Left lung (tissue), 10 donors: ENCODE measurements around the gene C1QTNF6. TPM values are rescaled to one million over a fixed set of nuclear protein-coding genes. Genes with fewer than 3 reads are reported as not detected.

ENCODE experiments used
- ATAC-seq: fragments of 200-7000 bp; cut with Tn5 transposase; one replicate; pipeline ENCODE4 v1.9.1; 2020; ENCODE audit warnings: moderate library complexity
- DNase-seq, 4 donors: peaks; one replicate each; pipeline ENCODE4 v3.0.0-alpha.2; 2013 to 2020
- H3K27ac ChIP-seq, 2 donors: fragments of 200-600 bp; sonication (generic) in 1 of 2; one replicate each; pipeline versions ENCODE4 v1.5.0 to v1.8.0; 2020 to 2021
- H3K27me3 ChIP-seq, 2 donors: fragments of 200-600 bp; sonication (generic) in 1 of 2; one replicate each; pipeline versions ENCODE4 v1.5.0 to v1.8.0; 2020 to 2021
- H3K36me3 ChIP-seq, 2 donors: fragments of 200-600 bp; sonication (generic) in 1 of 2; one replicate each; pipeline versions ENCODE4 v1.5.0 to v1.8.0; 2020 to 2021
- H3K4me1 ChIP-seq, 2 donors: fragments of 200-600 bp; one replicate each; pipeline ENCODE4 v1.8.0; 2021
- H3K4me3 ChIP-seq, 2 donors: fragments of 200-600 bp; sonication (generic) in 1 of 2; one replicate each; pipeline versions ENCODE4 v1.5.0 to v1.8.0; 2020 to 2021; ENCODE audit warnings: mild to moderate bottlenecking in 1 of 2
- H3K9me3 ChIP-seq, 2 donors: fragments of 200-600 bp; sonication (generic) in 1 of 2; one replicate each; pipeline versions ENCODE4 v1.5.0 to v1.8.0; 2020 to 2021
- CTCF ChIP-seq, 2 donors: fragments of 200-600 bp; sonication (generic) in 1 of 2; IDR thresholded peaks; one replicate each; pipeline versions ENCODE4 v1.5.0 to v1.8.0; 2021; ENCODE audit warnings: antibody characterized with exemption in 2 of 2
- intact Hi-C, 2 donors: fragments of 100-400 bp; cut with DNase I; formaldehyde crosslinking; loops; one replicate each; pipeline versions ENCODE4 v1.11.2 to v1.14.2; 2022
- polyA plus RNA-seq, 6 donors: library from polyadenylated mRNA; unstranded; fragments of 120-200 nt; gene quantifications; one replicate each; pipeline ENCODE4 v1.2.1, GENCODE V29; 2013; ENCODE audit not compliant: insufficient read length in 6 of 6
- total RNA-seq, 2 donors: library from RNA; stranded (reverse); fragmentation: NEBNext Ultra II Directional; extraction: Animal tissue kit (Norgen Biotek cat#: 25700); gene quantifications; one replicate each; pipeline ENCODE4 v1.2.1, GENCODE V29; 2021
- donor health status: DM: no; HTN: yes; CAD: no.
- donor health status: DM: no; HTN: no; CAD: no.

Gene C1QTNF6
- total and polyA plus RNA-seq, 8 donors, result 7.2 to 28.8 (median 24.4) TPM

- intact Hi-C loops, result no loop called here
- H3K4me3 ChIP-seq, result no peak overlapping the region
- TF ChIP-seq CTCF (IDR thresholded peaks at IDR 0.05), result no peak
Measured at GRCh38 chr22:37132773-37133172, 55.3 kb downstream of the C1QTNF6 start.

More at GRCh38 chr22:37132773-37133172, 55.3 kb downstream of the C1QTNF6 start:
- H3K4me1 ChIP-seq, result no peaks in the 10 kb centered on the region
- H3K9me3 ChIP-seq, result no peaks in the 10 kb centered on the region
- H3K36me3 ChIP-seq, result no peaks in the 10 kb centered on the region
- no peak overlapping the region for H3K27ac ChIP-seq
- DNase-seq (no peak), ATAC-seq (no peak)
- peaks cover 0 to 9% of the 10 kb centered on the region in 2 donors for H3K27me3 ChIP-seq

Other genes starting within 250 kb of the C1QTNF6 start
- 10 to 100 TPM; 37.7 to 52.0 TPM for gene TST, start 168.8 kb downstream of the C1QTNF6 start, total RNA-seq
- gene TST, start 168.8 kb downstream of the C1QTNF6 start, polyA plus RNA-seq, result 10 to 100 TPM; 14.7 to 27.9 (median 20.5) TPM
- 10 to 100 TPM; 56.2 to 63.1 TPM for gene MPST, start 168.5 kb downstream of the C1QTNF6 start, total RNA-seq
- 10 to 100 TPM; 41.4 to 62.8 (median 49.2) TPM for gene MPST, start 168.5 kb downstream of the C1QTNF6 start, polyA plus RNA-seq
- gene KCTD17, start 136.5 kb downstream of the C1QTNF6 start, total RNA-seq, result 10 to 100 TPM; 20.5 to 22.2 TPM
- 10 to 100 TPM; 23.2 to 34.2 (median 28.4) TPM for gene KCTD17, start 136.5 kb downstream of the C1QTNF6 start, polyA plus RNA-seq
- gene TMPRSS6, start 78.5 kb downstream of the C1QTNF6 start, total RNA-seq, result 1 to 10 TPM in 1 of 2 donors, not detected in 1; 1.5 TPM
- under 1 TPM; 0.45 to 0.85 (median 0.57) TPM for gene TMPRSS6, start 78.5 kb downstream of the C1QTNF6 start, polyA plus RNA-seq
- 1 to 10 TPM; 3.7 to 7.7 TPM for gene IL2RB, start 38.3 kb downstream of the C1QTNF6 start, total RNA-seq
- gene IL2RB, start 38.3 kb downstream of the C1QTNF6 start, polyA plus RNA-seq, result 1 to 10 TPM; 1.1 to 3.5 (median 2.9) TPM
- gene SSTR3, start 24.2 kb upstream of the C1QTNF6 start, total RNA-seq, result under 1 TPM in 1 of 2 donors, not detected in 1; 0.26 TPM
- gene SSTR3, start 24.2 kb upstream of the C1QTNF6 start, polyA plus RNA-seq, result under 1 TPM in 5 of 6 donors, not detected in 1; 0.04 to 0.18 (median 0.07) TPM
- 10 to 100 TPM; 40.9 to 77.2 TPM for gene RAC2, start 56.0 kb upstream of the C1QTNF6 start, total RNA-seq
- gene RAC2, start 56.0 kb upstream of the C1QTNF6 start, polyA plus RNA-seq, result 10 to 100 TPM in 2 of 6 donors, 1 to 10 TPM in 4; 6.7 to 11.2 (median 8.7) TPM
- gene CYTH4, start 94.3 kb upstream of the C1QTNF6 start, total RNA-seq, result 10 to 100 TPM; 16.2 to 63.4 TPM
- gene CYTH4, start 94.3 kb upstream of the C1QTNF6 start, polyA plus RNA-seq, result 1 to 10 TPM; 4.7 to 6.6 (median 5.7) TPM
- 1 to 10 TPM; 4.2 to 4.9 TPM for gene ELFN2, start 239.2 kb upstream of the C1QTNF6 start, total RNA-seq
- 1 to 10 TPM in 4 of 6 donors, under 1 TPM in 2; 0.70 to 2.5 (median 1.2) TPM for gene ELFN2, start 239.2 kb upstream of the C1QTNF6 start, polyA plus RNA-seq